Hepatocyte (in vitro differentiated cells): ENCODE results near the gene ARMC5. TPM values are rescaled to one million over a fixed set of nuclear protein-coding genes. Genes with fewer than 3 reads are reported as not detected.

ENCODE experiments used
- DNase-seq: peaks from one replicate; pipeline ENCODE4 v3.0.0-alpha.2; 2016; ENCODE audit warnings: low spot score
- H2AFZ ChIP-seq: fragments of 200-600 bp; sonication (generic); 2 replicates; pipeline ENCODE4 v1.6.0; 2016; ENCODE audit warnings: antibody characterized with exemption, mild to moderate bottlenecking
- H3K27ac ChIP-seq: fragments of 200-600 bp; sonication (generic); 2 replicates; pipeline ENCODE4 v1.5.1; 2016; ENCODE audit warnings: mild to moderate bottlenecking
- H3K27me3 ChIP-seq: fragments of 200-600 bp; sonication (generic); 2 replicates; pipeline ENCODE4 v1.6.1; 2016
- H3K36me3 ChIP-seq: fragments of 200-600 bp; sonication (generic); replicated peaks from 2 replicates; pipeline ENCODE4 v1.5.1; 2016; ENCODE audit warnings: low read depth; ENCODE audit not compliant: insufficient read depth
- H3K4me1 ChIP-seq: fragments of 200-600 bp; sonication (generic); 2 replicates; pipeline ENCODE4 v1.5.1; 2016; ENCODE audit warnings: mild to moderate bottlenecking, moderate library complexity; ENCODE audit not compliant: insufficient read depth
- H3K4me2 ChIP-seq: fragments of 200-600 bp; sonication (generic); 2 replicates; pipeline ENCODE4 v1.6.0; 2016
- H3K4me3 ChIP-seq: fragments of 200-600 bp; sonication (generic); 2 replicates; pipeline ENCODE4 v1.5.1; 2016; ENCODE audit warnings: mild to moderate bottlenecking
- H3K79me2 ChIP-seq: fragments of 200-600 bp; sonication (generic); 2 replicates; pipeline ENCODE4 v1.6.0; 2017; ENCODE audit warnings: mild to moderate bottlenecking
- H3K9me2 ChIP-seq: fragments of 200-600 bp; sonication (generic); replicated peaks from 2 replicates; pipeline ENCODE4 v1.6.0; 2017; ENCODE audit warnings: mild to moderate bottlenecking; ENCODE audit not compliant: insufficient read depth
- H3K9me3 ChIP-seq: fragments of 200-600 bp; sonication (generic); 2 replicates; pipeline ENCODE4 v1.5.1; 2016; ENCODE audit warnings: low read depth, mild to moderate bottlenecking
- H4K20me1 ChIP-seq: fragments of 200-600 bp; sonication (generic); 2 replicates; pipeline ENCODE4 v1.6.0; 2016; ENCODE audit warnings: mild to moderate bottlenecking; ENCODE audit not compliant: insufficient read depth, poor library complexity, severe bottlenecking
- EZH2 ChIP-seq: fragments of 200-600 bp; sonication (generic); IDR thresholded peaks from 2 replicates; pipeline ENCODE4 v1.6.1; 2016; ENCODE audit warnings: antibody characterized with exemption, mild to moderate bottlenecking, borderline replicate concordance
- EZH2phosphoT487 ChIP-seq: fragments of 200-600 bp; sonication (generic); IDR thresholded peaks from one replicate; pipeline ENCODE4 v1.6.1; 2018; ENCODE audit warnings: antibody characterized with exemption, mild to moderate bottlenecking, low read depth, moderate library complexity; ENCODE audit not compliant: unreplicated experiment, severe bottlenecking
- WGBS: methylation state at CpG from one replicate; pipeline ENCODE4 v1.1.6; 2016; ENCODE audit warnings: low lambda C conversion rate; ENCODE audit errors: missing lambda C conversion rate; 5-methylcytosine and 5-hydroxymethylcytosine counted together
- polyA plus RNA-seq: library from polyadenylated mRNA; unstranded; fragments of >200 nt; fragmentation: Nextera tagmentation; extraction: Ambion mirVana; gene quantifications from 2 replicates; pipeline ENCODE4 v1.2.1, GENCODE V29; 2016
- total RNA-seq: library from RNA; depleted of rRNA; stranded (reverse); fragments of >200 nt; gene quantifications from 2 replicates; pipeline ENCODE4 v1.2.3, GENCODE V29; 2014
- TF ChIP-seq, protein P1 (sequence below): fragments of 200-600 bp; sonication (generic); IDR thresholded peaks from 2 replicates; pipeline ENCODE4 v1.5.1; 2016; ENCODE audit warnings: antibody characterized with exemption, mild to moderate bottlenecking; ENCODE audit not compliant: poor library complexity

Gene ARMC5
- total and polyA plus RNA-seq, 2 experiments from 2014 or later = 12.2 to 19.4 TPM

DNA sequence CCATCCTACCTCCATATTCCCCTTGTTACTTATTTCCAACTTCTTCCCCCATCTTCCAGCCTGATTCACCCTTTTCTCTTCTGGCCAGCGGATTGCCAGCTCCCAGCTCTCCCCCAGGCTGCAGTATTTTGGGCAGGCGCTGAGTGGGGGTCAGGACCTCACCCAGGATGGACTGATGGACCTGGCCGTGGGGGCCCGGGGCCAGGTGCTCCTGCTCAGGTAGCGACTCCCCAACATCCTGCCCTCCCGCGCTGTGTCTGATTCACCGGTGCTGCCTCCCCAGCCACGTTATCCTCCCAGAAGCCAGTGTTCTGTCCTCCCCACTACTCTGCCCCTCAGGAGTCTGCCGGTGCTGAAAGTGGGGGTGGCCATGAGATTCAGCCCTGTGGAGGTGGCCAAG lies 46.6 kb upstream of the ARMC5 start:
- DNase-seq = no peak
- 92% methylated on average over 10 of the region's 10 CpGs for WGBS
- no peaks in the 10 kb centered on the region for H4K20me1 ChIP-seq
- no peaks in the 10 kb centered on the region for H3K36me3 ChIP-seq
- H3K9me3 ChIP-seq = no peaks in the 10 kb centered on the region
- H3K27ac ChIP-seq = no peak overlapping the region
- no peak for TF ChIP-seq EZH2phosphoT487
- no peak for TF ChIP-seq EZH2
- TF ChIP-seq, protein P1, sequence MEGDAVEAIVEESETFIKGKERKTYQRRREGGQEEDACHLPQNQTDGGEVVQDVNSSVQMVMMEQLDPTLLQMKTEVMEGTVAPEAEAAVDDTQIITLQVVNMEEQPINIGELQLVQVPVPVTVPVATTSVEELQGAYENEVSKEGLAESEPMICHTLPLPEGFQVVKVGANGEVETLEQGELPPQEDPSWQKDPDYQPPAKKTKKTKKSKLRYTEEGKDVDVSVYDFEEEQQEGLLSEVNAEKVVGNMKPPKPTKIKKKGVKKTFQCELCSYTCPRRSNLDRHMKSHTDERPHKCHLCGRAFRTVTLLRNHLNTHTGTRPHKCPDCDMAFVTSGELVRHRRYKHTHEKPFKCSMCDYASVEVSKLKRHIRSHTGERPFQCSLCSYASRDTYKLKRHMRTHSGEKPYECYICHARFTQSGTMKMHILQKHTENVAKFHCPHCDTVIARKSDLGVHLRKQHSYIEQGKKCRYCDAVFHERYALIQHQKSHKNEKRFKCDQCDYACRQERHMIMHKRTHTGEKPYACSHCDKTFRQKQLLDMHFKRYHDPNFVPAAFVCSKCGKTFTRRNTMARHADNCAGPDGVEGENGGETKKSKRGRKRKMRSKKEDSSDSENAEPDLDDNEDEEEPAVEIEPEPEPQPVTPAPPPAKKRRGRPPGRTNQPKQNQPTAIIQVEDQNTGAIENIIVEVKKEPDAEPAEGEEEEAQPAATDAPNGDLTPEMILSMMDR = no peak
- no peak overlapping the region for H3K4me2 ChIP-seq
- H3K4me3 ChIP-seq = no peak overlapping the region
- H2AFZ ChIP-seq = no peak overlapping the region
- no peaks in the 10 kb centered on the region for H3K9me2 ChIP-seq
- H3K27me3 ChIP-seq = no peaks in the 10 kb centered on the region
- H3K4me1 ChIP-seq = no peaks in the 10 kb centered on the region
- no peaks in the 10 kb centered on the region for H3K79me2 ChIP-seq

DNA sequence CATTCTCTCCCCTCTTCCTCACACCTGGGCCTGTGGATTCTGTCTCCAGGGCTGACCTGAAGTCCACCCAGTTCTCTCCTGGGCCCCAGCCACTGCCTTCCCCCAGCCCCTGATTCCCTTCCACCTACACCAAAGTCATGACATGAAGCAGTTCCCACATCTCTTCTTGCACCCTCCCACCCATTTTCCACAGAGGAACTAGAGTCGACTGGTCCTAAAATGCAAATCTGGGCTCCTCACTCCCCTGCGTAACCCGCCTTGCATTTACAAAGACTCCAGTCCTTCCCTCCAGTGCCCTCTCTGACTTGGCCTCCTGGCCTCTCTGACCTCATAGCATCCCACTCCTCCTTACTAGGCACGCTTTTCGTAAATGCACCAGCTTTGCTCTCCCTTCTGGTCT lies 45.9 kb upstream of the ARMC5 start:
- H4K20me1 ChIP-seq = no peaks in the 10 kb centered on the region
- H3K4me1 ChIP-seq = no peaks in the 10 kb centered on the region
- no peak overlapping the region for H3K27ac ChIP-seq
- H3K9me2 ChIP-seq = no peaks in the 10 kb centered on the region
- H3K27me3 ChIP-seq = no peaks in the 10 kb centered on the region
- no peak overlapping the region for H3K4me3 ChIP-seq
- H2AFZ ChIP-seq = no peak overlapping the region
- no peaks in the 10 kb centered on the region for H3K36me3 ChIP-seq
- no peak overlapping the region for H3K4me2 ChIP-seq
- DNase-seq = no peak
- TF ChIP-seq EZH2 (no peak), EZH2phosphoT487 (no peak)
- TF ChIP-seq, protein P1 = no peak
- H3K9me3 ChIP-seq = no peaks in the 10 kb centered on the region
- 91% methylated on average over 5 of the region's 5 CpGs for WGBS
- H3K79me2 ChIP-seq = no peaks in the 10 kb centered on the region

DNA sequence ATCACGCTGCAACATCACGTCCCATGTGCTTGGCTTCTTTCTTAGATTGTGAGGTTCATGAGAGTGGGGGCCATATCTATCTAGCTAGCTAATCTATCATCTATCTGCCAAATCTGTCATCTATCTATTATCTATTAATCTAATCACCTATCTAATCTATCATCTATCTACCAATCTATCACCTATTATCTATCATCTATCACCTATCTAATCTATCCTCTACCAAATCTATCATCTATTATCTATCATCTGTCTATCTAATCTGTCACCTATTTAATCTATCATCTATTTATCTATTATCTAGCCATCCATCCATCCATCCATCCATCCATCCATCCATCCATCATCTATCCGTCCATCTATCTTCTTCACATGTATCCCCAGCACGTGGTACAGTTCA lies 45.4 kb upstream of the ARMC5 start:
- no peak for DNase-seq
- Histone ChIP-seq H3K4me3 (no peak overlapping the region), H3K27ac (no peak overlapping the region), H3K79me2 (no peaks in the 10 kb centered on the region), H2AFZ (no peak overlapping the region), H3K4me1 (no peaks in the 10 kb centered on the region), H3K27me3 (no peaks in the 10 kb centered on the region), H3K9me2 (no peaks in the 10 kb centered on the region), H3K9me3 (no peaks in the 10 kb centered on the region), H4K20me1 (no peaks in the 10 kb centered on the region), H3K4me2 (no peak overlapping the region), H3K36me3 (no peaks in the 10 kb centered on the region)
- TF ChIP-seq, protein P1 = no peak
- TF ChIP-seq EZH2 (no peak), EZH2phosphoT487 (no peak)
- 90% methylated on average over 4 of the region's 4 CpGs for WGBS

DNA sequence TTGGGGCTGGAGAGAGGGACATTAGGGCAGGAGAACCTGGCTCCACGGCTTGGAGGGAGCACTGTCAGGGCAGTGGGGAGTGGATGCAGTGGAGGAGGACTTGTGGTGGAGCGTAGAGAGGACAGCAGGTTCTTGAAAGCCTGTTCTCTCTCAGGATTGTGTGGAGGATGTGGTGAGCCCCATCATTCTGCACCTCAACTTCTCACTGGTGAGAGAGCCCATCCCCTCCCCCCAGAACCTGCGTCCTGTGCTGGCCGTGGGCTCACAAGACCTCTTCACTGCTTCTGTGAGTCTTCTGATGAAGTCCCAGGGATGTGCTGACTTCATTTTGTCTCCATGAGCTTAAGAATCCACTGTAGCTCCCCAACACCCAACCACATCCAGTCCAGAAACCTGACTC lies 44.6 kb upstream of the ARMC5 start:
- H3K4me2 ChIP-seq = no peak overlapping the region
- no peaks in the 10 kb centered on the region for H3K79me2 ChIP-seq
- DNase-seq = no peak
- no peaks in the 10 kb centered on the region for H3K4me1 ChIP-seq
- whole genome bisulfite sequencing = 82% methylated on average over 4 of the region's 4 CpGs
- H3K4me3 ChIP-seq = no peak overlapping the region
- H2AFZ ChIP-seq = no peak overlapping the region
- no peaks in the 10 kb centered on the region for H3K36me3 ChIP-seq
- no peaks in the 10 kb centered on the region for H3K27me3 ChIP-seq
- no peaks in the 10 kb centered on the region for H3K9me3 ChIP-seq
- TF ChIP-seq EZH2phosphoT487 (no peak), EZH2 (no peak)
- TF ChIP-seq, protein P1 = no peak
- no peaks in the 10 kb centered on the region for H4K20me1 ChIP-seq
- H3K27ac ChIP-seq = no peak overlapping the region
- no peaks in the 10 kb centered on the region for H3K9me2 ChIP-seq
